Nephron (organoid): ENCODE data around the gene RAPSN.

Source experiments
- H3K27ac Mint-ChIP-seq, 3 experiments: 2 replicates each; pipeline ENCODE4 v1.8.0; 2020; ENCODE audit warnings: mixed read lengths in 3 of 3, mild to moderate bottlenecking in 2 of 3, moderate library complexity in 1 of 3
- H3K27me3 Mint-ChIP-seq: 2 replicates; pipeline ENCODE4 v1.8.0; 2021; ENCODE audit warnings: low read depth, mild to moderate bottlenecking, moderate library complexity, mixed read lengths
- H3K36me3 Mint-ChIP-seq: 2 replicates; pipeline ENCODE4 v1.8.0; 2020; ENCODE audit warnings: low read depth, mixed read lengths
- H3K4me1 Mint-ChIP-seq: 2 replicates; pipeline ENCODE4 v1.8.0; 2020; ENCODE audit warnings: mixed read lengths
- H3K4me3 Mint-ChIP-seq, 3 experiments: 2 replicates each; pipeline ENCODE4 v1.8.0; 2020; ENCODE audit warnings: mild to moderate bottlenecking in 3 of 3, mixed read lengths in 3 of 3, moderate library complexity in 2 of 3
- H3K9me3 Mint-ChIP-seq: 2 replicates; pipeline ENCODE4 v1.8.0; 2020; ENCODE audit warnings: mixed read lengths
- CTCF ChIP-seq, 3 experiments: fragments of 200-600 bp; sonication (generic); IDR thresholded peaks; one replicate each; pipeline ENCODE4 v1.5.0; 2021; ENCODE audit warnings: antibody characterized with exemption in 3 of 3; ENCODE audit not compliant: unreplicated experiment in 3 of 3

Gene RAPSN

GRCh38 chr11:47413908-47414684 is 34.8 kb downstream of the RAPSN start:
- Mint-ChIP-seq H3K9me3 (no peaks in the 10 kb centered on the region), H3K4me3 (peak overlapping the region in 2 of 3 experiments; percentile 32 to 41), H3K27ac (peak overlapping the region in 2 of 3 experiments; percentile 54 to 81), H3K27me3 (no peaks in the 10 kb centered on the region), H3K4me1 (peaks cover 20% of the 10 kb centered on the region), H3K36me3 (peaks cover 21% of the 10 kb centered on the region)
- no peak for TF ChIP-seq CTCF (IDR thresholded peaks at IDR 0.05; ENCODE audit: unreplicated experiment in 3 of 3)

- H3K36me3 Mint-ChIP-seq, result peaks cover 18% of the 10 kb centered on the region
- no peaks in the 10 kb centered on the region for H3K27me3 Mint-ChIP-seq
- no peaks in the 10 kb centered on the region for H3K9me3 Mint-ChIP-seq
- no peak for TF ChIP-seq CTCF (IDR thresholded peaks at IDR 0.05; ENCODE audit: unreplicated experiment in 3 of 3)
- H3K4me3 Mint-ChIP-seq, result peak overlapping the region in 1 of 3 experiments; percentile 27
- H3K27ac Mint-ChIP-seq, result peak overlapping the region in 2 of 3 experiments; percentile 54 to 81
- peaks cover 20% of the 10 kb centered on the region for H3K4me1 Mint-ChIP-seq
These were observed 35.6 kb downstream of the RAPSN start for GRCh38 chr11:47413351-47413750.

GRCh38 chr11:47411884-47412746 is 36.8 kb downstream of the RAPSN start:
- peaks cover 11% of the 10 kb centered on the region for H3K36me3 Mint-ChIP-seq
- no peak overlapping the region for H3K4me3 Mint-ChIP-seq
- peak; percentile 54 to 62 (median 56) for TF ChIP-seq CTCF (IDR thresholded peaks at IDR 0.05; ENCODE audit: unreplicated experiment in 3 of 3)
- no peak overlapping the region for H3K27ac Mint-ChIP-seq
- H3K4me1 Mint-ChIP-seq, result peaks cover 26% of the 10 kb centered on the region
- H3K9me3 Mint-ChIP-seq, result no peaks in the 10 kb centered on the region
- H3K27me3 Mint-ChIP-seq, result no peaks in the 10 kb centered on the region

DNA sequence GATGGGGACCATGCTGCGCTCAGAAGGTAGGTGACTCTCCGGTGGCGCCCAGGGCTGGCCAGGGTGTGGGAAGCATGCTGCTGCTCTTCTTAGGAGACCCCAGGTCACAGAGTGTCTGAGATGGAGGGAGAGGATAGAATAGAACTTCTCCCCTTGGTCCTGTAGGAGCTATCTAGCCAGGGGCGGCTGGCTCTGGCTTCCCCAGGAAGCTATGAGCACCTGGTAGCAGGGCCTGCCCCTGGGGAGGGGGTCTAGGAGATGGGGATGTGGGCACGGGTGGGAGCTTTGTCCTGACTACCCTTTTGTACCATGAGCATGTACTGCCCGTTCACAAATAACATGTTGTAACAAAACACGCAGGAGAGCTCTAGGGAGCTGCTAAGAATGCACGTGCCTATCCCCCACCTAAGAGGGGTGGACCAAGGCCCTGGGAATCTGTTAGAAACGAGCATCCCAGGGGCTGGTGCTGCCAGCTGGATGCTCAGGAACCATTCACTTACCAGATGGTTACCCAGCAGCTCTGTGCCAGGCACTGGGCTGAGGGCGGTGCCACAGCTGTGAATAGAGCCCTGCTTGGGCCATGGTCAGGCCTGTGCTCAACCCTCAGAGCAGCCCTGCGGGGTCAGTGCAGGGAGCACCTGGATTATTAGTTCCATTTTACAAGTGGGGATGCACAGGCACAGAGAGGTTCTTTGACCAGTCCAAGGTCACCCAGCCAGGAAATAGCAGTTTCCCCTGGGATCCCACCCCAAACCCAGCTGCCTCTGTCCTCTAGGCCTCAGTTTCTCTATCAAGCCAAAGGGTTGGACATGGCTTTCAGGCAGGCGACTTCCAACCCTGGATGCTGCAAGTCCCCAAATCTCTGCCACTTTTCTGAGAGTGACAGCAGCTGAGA is 38.3 kb downstream of the RAPSN start:
- Mint-ChIP-seq H3K36me3 (peaks cover 7% of the 10 kb centered on the region), H3K4me1 (peaks cover 24% of the 10 kb centered on the region), H3K4me3 (peak overlapping the region; percentile 65 to 79 (median 76)), H3K27ac (peak overlapping the region in 1 of 3 experiments; percentile 46), H3K27me3 (no peaks in the 10 kb centered on the region), H3K9me3 (no peaks in the 10 kb centered on the region)
- no peak for TF ChIP-seq CTCF (IDR thresholded peaks at IDR 0.05; ENCODE audit: unreplicated experiment in 3 of 3)

DNA sequence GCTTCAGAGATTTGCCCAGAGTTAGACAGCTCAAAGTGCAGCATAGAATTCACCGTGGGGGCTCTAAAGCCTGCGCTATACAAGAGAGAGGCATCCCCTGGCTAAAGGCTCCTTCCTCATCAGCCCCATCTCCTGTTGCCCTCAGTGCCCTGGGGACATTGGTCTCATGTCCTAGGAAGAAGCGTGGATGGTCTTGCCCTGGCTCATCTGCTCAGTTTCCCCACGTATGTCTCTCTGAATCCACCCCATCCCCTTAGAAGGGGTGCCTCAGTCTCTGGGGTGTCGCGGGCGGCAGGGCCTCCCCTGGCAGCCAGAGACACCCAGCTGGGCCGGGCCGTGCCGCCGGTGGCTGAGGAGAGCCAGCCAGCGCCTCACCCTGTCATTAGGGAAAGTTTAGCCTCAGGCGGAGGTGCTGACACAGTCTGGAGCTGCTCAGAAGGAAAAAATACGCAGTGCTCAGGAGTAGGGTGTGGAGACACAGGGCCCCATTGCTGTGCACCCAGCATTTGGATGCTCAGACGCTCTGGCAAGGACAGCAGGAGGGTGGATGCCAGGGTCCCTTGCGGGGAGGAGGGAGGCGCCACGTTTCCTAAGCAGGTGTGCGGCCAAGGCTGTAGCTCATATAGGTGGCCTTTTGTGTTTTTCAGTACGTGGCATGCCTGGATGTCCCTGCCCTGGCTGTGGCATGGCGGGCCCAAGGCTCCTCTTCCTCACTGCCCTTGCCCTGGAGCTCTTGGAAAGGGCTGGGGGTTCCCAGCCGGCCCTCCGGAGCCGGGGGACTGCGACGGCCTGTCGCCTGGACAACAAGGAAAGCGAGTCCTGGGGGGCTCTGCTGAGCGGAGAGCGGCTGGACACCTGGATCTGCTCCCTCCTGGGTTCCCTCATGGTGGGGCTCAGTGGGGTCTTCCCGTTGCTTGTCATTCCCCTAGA is 39.2 kb downstream of the RAPSN start:
- Mint-ChIP-seq H3K4me1 (peaks cover 19% of the 10 kb centered on the region), H3K27me3 (no peaks in the 10 kb centered on the region), H3K27ac (peak overlapping the region; percentile 76 to 95 (median 85)), H3K36me3 (peaks cover 7% of the 10 kb centered on the region), H3K9me3 (no peaks in the 10 kb centered on the region), H3K4me3 (peak overlapping the region; percentile 94 to 99 (median 95))
- TF ChIP-seq CTCF (IDR thresholded peaks at IDR 0.05; ENCODE audit: unreplicated experiment in 3 of 3), result no peak
